Measurements from ENCODE around the gene AUTS2.

DNA sequence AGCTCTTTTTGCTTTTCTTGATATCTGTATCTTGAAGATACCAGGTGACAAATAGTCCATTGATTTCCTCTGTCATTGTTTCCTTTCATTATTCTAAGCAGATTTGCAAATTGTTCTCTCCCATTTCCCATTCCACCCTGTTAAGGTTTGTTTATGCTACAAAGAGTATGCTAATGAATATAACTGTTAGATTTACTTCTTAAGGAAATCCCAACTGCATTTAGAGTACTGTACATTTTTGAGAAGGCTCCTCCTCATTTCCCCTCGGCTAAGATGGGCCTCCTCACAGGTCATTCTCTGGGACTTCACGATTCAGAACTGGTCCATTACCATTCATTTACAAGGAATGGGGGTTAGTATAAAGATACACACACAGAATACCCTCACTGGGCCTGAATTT, 15.6 kb downstream of the AUTS2 start:
- TF ChIP-seq, protein P1, sequence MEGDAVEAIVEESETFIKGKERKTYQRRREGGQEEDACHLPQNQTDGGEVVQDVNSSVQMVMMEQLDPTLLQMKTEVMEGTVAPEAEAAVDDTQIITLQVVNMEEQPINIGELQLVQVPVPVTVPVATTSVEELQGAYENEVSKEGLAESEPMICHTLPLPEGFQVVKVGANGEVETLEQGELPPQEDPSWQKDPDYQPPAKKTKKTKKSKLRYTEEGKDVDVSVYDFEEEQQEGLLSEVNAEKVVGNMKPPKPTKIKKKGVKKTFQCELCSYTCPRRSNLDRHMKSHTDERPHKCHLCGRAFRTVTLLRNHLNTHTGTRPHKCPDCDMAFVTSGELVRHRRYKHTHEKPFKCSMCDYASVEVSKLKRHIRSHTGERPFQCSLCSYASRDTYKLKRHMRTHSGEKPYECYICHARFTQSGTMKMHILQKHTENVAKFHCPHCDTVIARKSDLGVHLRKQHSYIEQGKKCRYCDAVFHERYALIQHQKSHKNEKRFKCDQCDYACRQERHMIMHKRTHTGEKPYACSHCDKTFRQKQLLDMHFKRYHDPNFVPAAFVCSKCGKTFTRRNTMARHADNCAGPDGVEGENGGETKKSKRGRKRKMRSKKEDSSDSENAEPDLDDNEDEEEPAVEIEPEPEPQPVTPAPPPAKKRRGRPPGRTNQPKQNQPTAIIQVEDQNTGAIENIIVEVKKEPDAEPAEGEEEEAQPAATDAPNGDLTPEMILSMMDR (IDR thresholded peaks at IDR 0.05; ENCODE audit: insufficient read depth, low read length, poor library complexity, severe bottlenecking): no peak
- TF ChIP-seq EZH2phosphoT487 (conservative IDR thresholded peaks at IDR 0.05; ENCODE audit: low read length): no peak

Data from SU-DHL-6 (cell line).